Choroid plexus epithelial cell (primary cell): ENCODE data around the gene LMAN1L.
A peak's percentile ranks its signal among the peaks of the same experiment; 100 is the strongest.

Experiments
- DNase-seq: peaks from one replicate; pipeline ENCODE4 v3.0.0-alpha.2; 2010; ENCODE audit warnings: low read depth
- H3K4me3 ChIP-seq: 2 replicates; pipeline ENCODE4 v1.5.1; 2011; ENCODE audit warnings: low read depth, mild to moderate bottlenecking, control low read depth, low read length, moderate library complexity
- CTCF ChIP-seq: conservative IDR thresholded peaks from 2 replicates; pipeline ENCODE4 v1.5.1; 2011; ENCODE audit warnings: low read depth, mild to moderate bottlenecking, control low read depth, inconsistent platforms, low read length, moderate library complexity

LMAN1L gene

GRCh38 chr15:74817370-74817737, 4.7 kb downstream of the LMAN1L start:
- TF ChIP-seq CTCF = peak; percentile 43
- peak; percentile 24 for DNase-seq
- no peak overlapping the region for H3K4me3 ChIP-seq

GRCh38 chr15:74820056-74820455, 7.4 kb downstream of the LMAN1L start:
- no peak for TF ChIP-seq CTCF
- no peak for DNase-seq

GRCh38 chr15:74821091-74821789, 8.6 kb downstream of the LMAN1L start:
- H3K4me3 ChIP-seq = no peak overlapping the region
- DNase-seq = no peak
- no peak for TF ChIP-seq CTCF

More at GRCh38 chr15:74820056-74820455, 7.4 kb downstream of the LMAN1L start:
- no peak overlapping the region for H3K4me3 ChIP-seq

GRCh38 chr15:74821790-74822158, 9.1 kb downstream of the LMAN1L start:
- no peak overlapping the region for H3K4me3 ChIP-seq

GRCh38 chr15:74822233-74822632, 9.6 kb downstream of the LMAN1L start:
- TF ChIP-seq CTCF = no peak
- H3K4me3 ChIP-seq = no peak overlapping the region
- DNase-seq = no peak

More at GRCh38 chr15:74821790-74822158, 9.1 kb downstream of the LMAN1L start:
- no peak for DNase-seq
- no peak for TF ChIP-seq CTCF

- no peak for DNase-seq
- H3K4me3 ChIP-seq = no peak overlapping the region
- no peak for TF ChIP-seq CTCF
Observed at GRCh38 chr15:74823324-74823723, 10.7 kb downstream of the LMAN1L start.

- no peak for DNase-seq
- no peak for TF ChIP-seq CTCF
Observed at GRCh38 chr15:74824976-74825375, 12.3 kb downstream of the LMAN1L start.

More at GRCh38 chr15:74824976-74825375, 12.3 kb downstream of the LMAN1L start:
- no peak overlapping the region for H3K4me3 ChIP-seq
